ENCODE measurements around the gene R3HDM1.
"Not testable (repeated sequence)": the region's sequence is repeated elsewhere in the genome, so short reads cannot be mapped to it uniquely, and the experiment has no call there.

R3HDM1 gene

GRCh38 chr2:135532581-135532980 lies 1.3 kb downstream of the R3HDM1 start:
- Histone ChIP-seq H2AFZ (ENCODE audit: insufficient read depth, low read length, poor library complexity) (no peak overlapping the region), H3K79me2 (ENCODE audit: control insufficient read depth, insufficient read depth, low read length, poor library complexity) (peaks cover 4% of the 10 kb centered on the region), H2BK5ac (ENCODE audit: low read depth, low read length, poor library complexity) (no peak overlapping the region), H3K4me3 (ENCODE audit: low read depth, low read length) (no peak overlapping the region), H2BK120ac (ENCODE audit: insufficient read depth, low read length, poor library complexity) (no peak overlapping the region), H2AK5ac (ENCODE audit: low read length) (no peak overlapping the region), H3K9me3 (ENCODE audit: insufficient read depth, low read depth, low read length) (peaks cover 3% of the 10 kb centered on the region), H3K14ac (ENCODE audit: low read length) (no peak overlapping the region), H3K23ac (ENCODE audit: low read length) (no peak overlapping the region), H3K4me2 (ENCODE audit: low read length) (no peak overlapping the region), H3K9ac (ENCODE audit: low read length) (no peak overlapping the region), H3K4me1 (ENCODE audit: control insufficient read depth in 1 of 2, insufficient read depth in 2 of 2, low read length in 2 of 2) (no peaks in the 10 kb centered on the region), H3K27ac (ENCODE audit: low read depth, low read length) (no peak overlapping the region), H3K79me1 (ENCODE audit: low read length) (peaks cover 9% of the 10 kb centered on the region), H4K91ac (ENCODE audit: low read depth, low read length) (no peak overlapping the region), H3K36me3 (ENCODE audit: control insufficient read depth in 1 of 2, insufficient read depth in 2 of 2, low read length in 2 of 2) (peaks cover 0 to 3% of the 10 kb centered on the region in 2 experiments), H4K8ac (ENCODE audit: low read depth, low read length) (no peak overlapping the region), H2BK12ac (ENCODE audit: low read length) (no peak overlapping the region), H3K18ac (ENCODE audit: low read length) (no peak overlapping the region), H4K12ac (ENCODE audit: low read depth, low read length) (no peak overlapping the region), H3K27me3 (ENCODE audit: insufficient read depth, low read length) (no peaks in the 10 kb centered on the region), H3K4ac (ENCODE audit: low read depth, low read length) (no peak overlapping the region)
- DNase-seq, result no peak
- no CpG with 5 or more reads among the region's 3 CpGs for WGBS (ENCODE audit: extremely low coverage, insufficient coverage, insufficient read length)

GRCh38 chr2:135533545-135533944 lies 2.3 kb downstream of the R3HDM1 start:
- DNase-seq; H3K18ac ChIP-seq (ENCODE audit: low read length): not testable (repeated sequence)

GRCh38 chr2:135546436-135546835 lies 15.2 kb downstream of the R3HDM1 start:
- no peak for DNase-seq
- H4K8ac ChIP-seq (ENCODE audit: low read depth, low read length), result no peak overlapping the region
- no peak overlapping the region for H2AK5ac ChIP-seq (ENCODE audit: low read length)
- no peaks in the 10 kb centered on the region for H3K36me3 ChIP-seq (ENCODE audit: control insufficient read depth in 1 of 2, insufficient read depth in 2 of 2, low read length in 2 of 2)
- peaks cover 0 to 2% of the 10 kb centered on the region in 2 experiments for H3K4me1 ChIP-seq (ENCODE audit: control insufficient read depth in 1 of 2, insufficient read depth in 2 of 2, low read length in 2 of 2)
- no peak overlapping the region for H4K12ac ChIP-seq (ENCODE audit: low read depth, low read length)
- H3K27ac ChIP-seq (ENCODE audit: low read depth, low read length), result no peak overlapping the region
- H2BK12ac ChIP-seq (ENCODE audit: low read length), result no peak overlapping the region
- no peak overlapping the region for H3K4ac ChIP-seq (ENCODE audit: low read depth, low read length)
- no peaks in the 10 kb centered on the region for H3K9me3 ChIP-seq (ENCODE audit: insufficient read depth, low read depth, low read length)
- H2BK120ac ChIP-seq (ENCODE audit: insufficient read depth, low read length, poor library complexity), result no peak overlapping the region
- H4K91ac ChIP-seq (ENCODE audit: low read depth, low read length), result no peak overlapping the region
- no peak overlapping the region for H2BK5ac ChIP-seq (ENCODE audit: low read depth, low read length, poor library complexity)
- no peak overlapping the region for H3K4me2 ChIP-seq (ENCODE audit: low read length)
- WGBS (ENCODE audit: extremely low coverage, insufficient coverage, insufficient read length), result no CpG with 5 or more reads among the region's 3 CpGs
- no peaks in the 10 kb centered on the region for H3K79me2 ChIP-seq (ENCODE audit: control insufficient read depth, insufficient read depth, low read length, poor library complexity)
- H3K14ac ChIP-seq (ENCODE audit: low read length), result no peak overlapping the region
- no peak overlapping the region for H2AFZ ChIP-seq (ENCODE audit: insufficient read depth, low read length, poor library complexity)
- no peaks in the 10 kb centered on the region for H3K27me3 ChIP-seq (ENCODE audit: insufficient read depth, low read length)
- H3K23ac ChIP-seq (ENCODE audit: low read length), result no peak overlapping the region
- H3K4me3 ChIP-seq (ENCODE audit: low read depth, low read length), result no peak overlapping the region
- no peak overlapping the region for H3K9ac ChIP-seq (ENCODE audit: low read length)
- H3K79me1 ChIP-seq (ENCODE audit: low read length), result no peaks in the 10 kb centered on the region
- H3K18ac ChIP-seq (ENCODE audit: low read length), result no peak overlapping the region

More at GRCh38 chr2:135533545-135533944, 2.3 kb downstream of the R3HDM1 start:
- not testable (repeated sequence) for H3K79me1 ChIP-seq (ENCODE audit: low read length); H3K27me3 ChIP-seq (ENCODE audit: insufficient read depth, low read length); H3K36me3 ChIP-seq (ENCODE audit: control insufficient read depth in 1 of 2, insufficient read depth in 2 of 2, low read length in 2 of 2); H3K4me2 ChIP-seq (ENCODE audit: low read length); H2AFZ ChIP-seq (ENCODE audit: insufficient read depth, low read length, poor library complexity); H2BK5ac ChIP-seq (ENCODE audit: low read depth, low read length, poor library complexity); H2BK120ac ChIP-seq (ENCODE audit: insufficient read depth, low read length, poor library complexity); H4K8ac ChIP-seq (ENCODE audit: low read depth, low read length); H4K91ac ChIP-seq (ENCODE audit: low read depth, low read length); H3K9me3 ChIP-seq (ENCODE audit: insufficient read depth, low read depth, low read length); H4K12ac ChIP-seq (ENCODE audit: low read depth, low read length); H2BK12ac ChIP-seq (ENCODE audit: low read length); H3K4me3 ChIP-seq (ENCODE audit: low read depth, low read length); H3K79me2 ChIP-seq (ENCODE audit: control insufficient read depth, insufficient read depth, low read length, poor library complexity); H3K23ac ChIP-seq (ENCODE audit: low read length); H3K14ac ChIP-seq (ENCODE audit: low read length); H2AK5ac ChIP-seq (ENCODE audit: low read length); H3K4me1 ChIP-seq (ENCODE audit: control insufficient read depth in 1 of 2, insufficient read depth in 2 of 2, low read length in 2 of 2); H3K27ac ChIP-seq (ENCODE audit: low read depth, low read length); H3K9ac ChIP-seq (ENCODE audit: low read length)
- no CpG with 5 or more reads among the region's 15 CpGs for WGBS (ENCODE audit: extremely low coverage, insufficient coverage, insufficient read length)
- H3K4ac ChIP-seq (ENCODE audit: low read depth, low read length), result peak overlapping the region; percentile 83

GRCh38 chr2:135547311-135547710 lies 16.0 kb downstream of the R3HDM1 start:
- Histone ChIP-seq H3K9ac (ENCODE audit: low read length) (no peak overlapping the region), H3K4ac (ENCODE audit: low read depth, low read length) (no peak overlapping the region), H3K4me3 (ENCODE audit: low read depth, low read length) (no peak overlapping the region), H3K36me3 (ENCODE audit: control insufficient read depth in 1 of 2, insufficient read depth in 2 of 2, low read length in 2 of 2) (no peaks in the 10 kb centered on the region), H3K4me2 (ENCODE audit: low read length) (no peak overlapping the region), H4K8ac (ENCODE audit: low read depth, low read length) (no peak overlapping the region), H3K27ac (ENCODE audit: low read depth, low read length) (no peak overlapping the region), H3K27me3 (ENCODE audit: insufficient read depth, low read length) (no peaks in the 10 kb centered on the region), H4K12ac (ENCODE audit: low read depth, low read length) (no peak overlapping the region), H2BK120ac (ENCODE audit: insufficient read depth, low read length, poor library complexity) (no peak overlapping the region), H2AK5ac (ENCODE audit: low read length) (no peak overlapping the region), H2AFZ (ENCODE audit: insufficient read depth, low read length, poor library complexity) (no peak overlapping the region), H3K18ac (ENCODE audit: low read length) (no peak overlapping the region), H4K91ac (ENCODE audit: low read depth, low read length) (no peak overlapping the region), H2BK5ac (ENCODE audit: low read depth, low read length, poor library complexity) (no peak overlapping the region), H3K4me1 (ENCODE audit: control insufficient read depth in 1 of 2, insufficient read depth in 2 of 2, low read length in 2 of 2) (peaks cover 0 to 2% of the 10 kb centered on the region in 2 experiments), H3K14ac (ENCODE audit: low read length) (no peak overlapping the region), H3K79me2 (ENCODE audit: control insufficient read depth, insufficient read depth, low read length, poor library complexity) (no peaks in the 10 kb centered on the region), H3K23ac (ENCODE audit: low read length) (no peak overlapping the region), H2BK12ac (ENCODE audit: low read length) (no peak overlapping the region), H3K79me1 (ENCODE audit: low read length) (no peaks in the 10 kb centered on the region), H3K9me3 (ENCODE audit: insufficient read depth, low read depth, low read length) (no peaks in the 10 kb centered on the region)
- no CpG with 5 or more reads among the region's 3 CpGs for WGBS (ENCODE audit: extremely low coverage, insufficient coverage, insufficient read length)
- DNase-seq, result no peak

Data from trophoblast cell (in vitro differentiated cells and primary cell).